ENCODE data around the gene NACC2. TPM values are rescaled to one million over a fixed set of nuclear protein-coding genes. Genes with fewer than 3 reads are reported as not detected.

The NACC2 gene
- polyA plus RNA-seq, 1 of the 3 experiments (the other 2 are of a cell fraction), result 22.1 TPM

- peaks cover 0 to 2% of the 10 kb centered on the region in 2 experiments for H3K36me3 ChIP-seq (replicated peaks in 1 of 2; ENCODE audit: control insufficient read depth in 1 of 2, insufficient read depth in 2 of 2, low read length in 1 of 2)
- no peaks in the 10 kb centered on the region for H3K9me2 ChIP-seq
- H3F3A ChIP-seq (replicated peaks; ENCODE audit: insufficient read depth), result peaks cover 3% of the 10 kb centered on the region
- no peak for DNase-seq
- H4K20me1 ChIP-seq (ENCODE audit: insufficient read depth), result peaks cover 23% of the 10 kb centered on the region
- H3K4me3 ChIP-seq (ENCODE audit: low read depth in 2 of 2, low read length in 1 of 2), result no peak overlapping the region
- H3K27me3 ChIP-seq (ENCODE audit: insufficient read depth), result no peaks in the 10 kb centered on the region
- TF ChIP-seq FOXJ3 (CRISPR knock-in tag; IDR thresholded peaks at IDR 0.05) (no peak), IRF3 (IDR thresholded peaks at IDR 0.05; ENCODE audit: low read depth, low read length) (no peak), USF1 (IDR thresholded peaks at IDR 0.05; ENCODE audit: borderline replicate concordance, low read depth) (no peak), USF2 (IDR thresholded peaks at IDR 0.05; ENCODE audit: borderline replicate concordance, low read depth, low read length) (no peak), CTCF (IDR thresholded peaks at IDR 0.05) (no peak), NFIC (IDR thresholded peaks at IDR 0.05; ENCODE audit: borderline replicate concordance) (no peak), EP300 (IDR thresholded peaks at IDR 0.05; ENCODE audit: borderline replicate concordance in 1 of 2, low read depth in 1 of 2, low read length in 1 of 2) (no peak), RXRA (IDR thresholded peaks at IDR 0.05; ENCODE audit: borderline replicate concordance, low read depth) (no peak), NRF1 (IDR thresholded peaks at IDR 0.05; ENCODE audit: low read depth, low read length) (no peak), ELF1 (IDR thresholded peaks at IDR 0.05) (no peak), MAX (IDR thresholded peaks at IDR 0.05; ENCODE audit: low read depth) (no peak)
- ChIA-PET CTCF (interaction anchor here (0.6 to 2.9 kb wide), 10 partner anchors 9 to 687 kb away, joined by 3 to 17 read pairs (median 4); partner anchors contain the start of gene DNLZ), POLR2A (interaction anchor here (1.3 to 1.4 kb wide), 2 partner anchors 13 to 129 kb away, joined by 4 to 6 read pairs; no protein-coding TSS in a partner anchor)
- peaks cover 36% of the 10 kb centered on the region for H3K79me2 ChIP-seq (ENCODE audit: insufficient read depth)
- H2AFZ ChIP-seq (ENCODE audit: low read depth), result no peak overlapping the region
- H3K4me1 ChIP-seq (ENCODE audit: control insufficient read depth in 1 of 2, insufficient read depth in 2 of 2, low read depth in 1 of 2, low read length in 1 of 2), result peaks cover 10 to 23% of the 10 kb centered on the region in 2 experiments; a peak in 3 of 4 replicates
- WGBS (ENCODE audit: low lambda C conversion rate), result 89% methylated on average over 4 of the region's 5 CpGs
- H3K27ac ChIP-seq (ENCODE audit: low read depth in 2 of 2, low read length in 1 of 2), result no peak overlapping the region
- H3K4me2 ChIP-seq, result peak overlapping the region; percentile 92
- no peaks in the 10 kb centered on the region for H3K9me3 ChIP-seq
- H3K9ac ChIP-seq, result no peak overlapping the region
These were observed 1.5 kb upstream of the NACC2 start for GRCh38 chr9:136096505-136097001.
